ENCODE data around the gene PAX8. TPM values are rescaled to one million over a fixed set of nuclear protein-coding genes. Genes with fewer than 3 reads are reported as not detected.
A peak's percentile ranks its signal among the peaks of the same experiment; 100 is the strongest.

PAX8 gene
- total and polyA plus RNA-seq, 2 donors from 2014 or later: 199 to 607 TPM

DNA sequence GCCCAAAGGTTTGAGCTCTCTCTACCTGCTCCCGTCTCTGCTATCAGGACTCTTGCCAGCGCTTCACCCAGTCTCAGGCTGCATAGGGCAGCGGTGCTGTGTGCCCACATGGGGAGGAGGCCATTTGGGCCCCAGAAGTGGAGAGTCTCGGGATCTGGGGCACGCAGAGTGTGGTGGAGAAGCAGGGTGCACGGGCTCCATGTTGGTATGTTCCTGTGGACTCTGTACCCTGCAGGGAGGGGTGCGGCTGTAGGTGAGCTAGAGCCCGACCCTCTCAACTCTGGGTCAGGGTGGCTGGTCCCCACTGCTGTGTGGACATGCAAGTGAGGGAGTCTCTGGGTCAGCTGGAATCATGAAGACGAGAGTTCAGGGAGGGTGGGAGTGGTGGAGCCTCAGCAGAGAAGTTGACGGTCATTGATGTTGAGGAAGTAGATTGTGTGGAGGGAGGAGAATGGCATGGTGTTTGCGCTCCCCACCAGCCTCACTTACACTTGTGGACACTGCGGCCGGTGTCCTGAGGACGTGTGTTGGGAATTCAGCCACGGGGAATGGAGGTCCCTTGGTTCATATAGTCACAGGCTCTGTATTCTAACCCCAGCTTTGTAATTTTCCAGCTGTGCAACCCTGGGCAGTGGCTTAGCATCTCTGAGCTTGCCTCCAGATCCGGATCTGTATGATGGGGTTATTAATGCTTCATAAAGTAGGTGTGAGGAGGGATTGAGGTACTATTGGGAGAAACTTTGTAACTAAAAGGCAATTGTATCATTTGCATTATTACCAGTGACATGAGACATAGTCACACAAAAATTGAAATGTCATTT, 105.8 kb downstream of the PAX8 start:
- peak in 1 of 5 donors; percentile 57 for DNase-seq
- no peaks in the 10 kb centered on the region for H3K9me3 ChIP-seq (ENCODE audit: control insufficient read depth in 2 of 3, insufficient read depth in 1 of 3, low read length in 3 of 3)
- intact Hi-C loops (cut with DNase I): no loop called here
- FAIRE-seq: no peak
- no peaks in the 10 kb centered on the region for H3K27me3 ChIP-seq (ENCODE audit: control insufficient read depth, insufficient read depth, low read length)
- H3K27ac ChIP-seq (ENCODE audit: low read depth in 2 of 2, low read length in 2 of 2): no peak overlapping the region
- H3K4me1 ChIP-seq (ENCODE audit: control insufficient read depth in 2 of 3, insufficient read depth in 2 of 3, low read depth in 1 of 3, low read length in 3 of 3): no peaks in the 10 kb centered on the region
- TF ChIP-seq, protein P1, sequence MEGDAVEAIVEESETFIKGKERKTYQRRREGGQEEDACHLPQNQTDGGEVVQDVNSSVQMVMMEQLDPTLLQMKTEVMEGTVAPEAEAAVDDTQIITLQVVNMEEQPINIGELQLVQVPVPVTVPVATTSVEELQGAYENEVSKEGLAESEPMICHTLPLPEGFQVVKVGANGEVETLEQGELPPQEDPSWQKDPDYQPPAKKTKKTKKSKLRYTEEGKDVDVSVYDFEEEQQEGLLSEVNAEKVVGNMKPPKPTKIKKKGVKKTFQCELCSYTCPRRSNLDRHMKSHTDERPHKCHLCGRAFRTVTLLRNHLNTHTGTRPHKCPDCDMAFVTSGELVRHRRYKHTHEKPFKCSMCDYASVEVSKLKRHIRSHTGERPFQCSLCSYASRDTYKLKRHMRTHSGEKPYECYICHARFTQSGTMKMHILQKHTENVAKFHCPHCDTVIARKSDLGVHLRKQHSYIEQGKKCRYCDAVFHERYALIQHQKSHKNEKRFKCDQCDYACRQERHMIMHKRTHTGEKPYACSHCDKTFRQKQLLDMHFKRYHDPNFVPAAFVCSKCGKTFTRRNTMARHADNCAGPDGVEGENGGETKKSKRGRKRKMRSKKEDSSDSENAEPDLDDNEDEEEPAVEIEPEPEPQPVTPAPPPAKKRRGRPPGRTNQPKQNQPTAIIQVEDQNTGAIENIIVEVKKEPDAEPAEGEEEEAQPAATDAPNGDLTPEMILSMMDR (IDR thresholded peaks at IDR 0.05; ENCODE audit: borderline replicate concordance, extremely low read depth, insufficient read depth): no peak
- H3K4me3 ChIP-seq (ENCODE audit: low read length in 3 of 3): no peak overlapping the region
- no peaks in the 10 kb centered on the region for H3K36me3 ChIP-seq (ENCODE audit: control insufficient read depth in 2 of 3, insufficient read depth in 3 of 3, low read length in 3 of 3)
- no peak overlapping the region for H3K9ac ChIP-seq (ENCODE audit: low read length in 3 of 3)

DNA sequence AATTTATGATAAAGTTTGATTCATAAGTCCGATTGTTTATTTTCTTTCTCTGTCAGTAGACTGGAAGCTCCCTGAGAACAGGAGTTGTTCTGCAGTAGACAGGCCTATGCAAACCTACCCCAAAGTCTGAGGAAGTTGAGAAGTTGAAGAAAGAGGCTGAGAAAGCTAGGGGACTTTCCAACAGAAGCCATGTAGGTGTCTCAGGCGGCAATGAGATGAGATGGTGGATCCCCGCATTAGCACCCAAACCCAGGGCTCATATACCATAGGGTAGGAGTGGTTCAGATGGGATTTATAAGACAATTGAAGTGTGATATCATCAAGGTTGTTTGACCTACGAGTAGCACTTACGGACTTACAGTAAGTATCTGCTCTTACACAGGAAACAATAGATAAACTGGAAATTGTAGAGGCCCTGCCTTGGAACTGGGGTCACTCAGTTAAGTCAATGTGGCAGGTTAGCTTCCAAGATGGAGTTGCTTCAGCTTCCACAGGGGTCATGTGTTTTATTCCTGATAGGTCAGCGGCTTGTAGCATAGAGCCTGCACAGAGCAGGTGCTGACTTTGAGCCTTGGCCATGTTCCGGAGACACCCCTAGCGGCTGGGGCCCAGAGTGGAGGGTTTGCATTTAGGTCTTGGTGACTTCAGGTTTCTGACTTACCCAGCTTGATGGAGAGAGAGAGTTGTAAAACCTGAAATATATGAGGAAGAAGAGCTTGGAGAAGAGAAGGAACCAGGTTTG, 107.2 kb downstream of the PAX8 start:
- DNase-seq (no peak), FAIRE-seq (no peak)
- Histone ChIP-seq H3K4me3 (ENCODE audit: low read length in 3 of 3) (no peak overlapping the region), H3K27ac (ENCODE audit: low read depth in 2 of 2, low read length in 2 of 2) (no peak overlapping the region), H3K9ac (ENCODE audit: low read length in 3 of 3) (no peak overlapping the region), H3K9me3 (ENCODE audit: control insufficient read depth in 2 of 3, insufficient read depth in 1 of 3, low read length in 3 of 3) (no peaks in the 10 kb centered on the region), H3K4me1 (ENCODE audit: control insufficient read depth in 2 of 3, insufficient read depth in 2 of 3, low read depth in 1 of 3, low read length in 3 of 3) (peaks cover 0 to 5% (median 4%) of the 10 kb centered on the region in 3 donors), H3K27me3 (ENCODE audit: control insufficient read depth, insufficient read depth, low read length) (no peaks in the 10 kb centered on the region), H3K36me3 (ENCODE audit: control insufficient read depth in 2 of 3, insufficient read depth in 3 of 3, low read length in 3 of 3) (no peaks in the 10 kb centered on the region)
- TF ChIP-seq, protein P1 (IDR thresholded peaks at IDR 0.05; ENCODE audit: borderline replicate concordance, extremely low read depth, insufficient read depth): no peak
- intact Hi-C loops (cut with DNase I): no loop called here

DNA sequence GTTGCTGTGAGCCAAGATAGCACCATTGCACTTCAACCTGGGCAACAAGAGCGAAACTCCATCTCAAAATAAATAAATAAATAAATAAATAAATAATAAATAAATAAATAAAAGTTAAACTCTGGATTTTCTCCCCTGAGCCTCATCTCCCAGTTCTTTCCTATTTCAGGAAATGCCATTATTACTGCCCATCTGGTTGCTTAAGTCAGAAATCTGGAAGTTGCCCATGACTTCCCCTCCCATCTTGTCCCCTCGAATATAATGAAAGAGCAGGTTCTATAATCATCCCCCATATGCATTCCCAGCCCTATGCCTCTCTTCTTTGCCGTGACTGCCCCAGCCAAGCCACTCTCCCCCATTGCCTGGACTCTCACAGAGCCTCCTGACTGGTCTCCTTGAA, 109.1 kb downstream of the PAX8 start:
- no peak for DNase-seq
- H3K36me3 ChIP-seq (ENCODE audit: control insufficient read depth in 2 of 3, insufficient read depth in 3 of 3, low read length in 3 of 3): no peaks in the 10 kb centered on the region
- intact Hi-C loops (cut with DNase I): no loop called here
- H3K27ac ChIP-seq (ENCODE audit: low read depth in 2 of 2, low read length in 2 of 2): no peak overlapping the region
- H3K9me3 ChIP-seq (ENCODE audit: control insufficient read depth in 2 of 3, insufficient read depth in 1 of 3, low read length in 3 of 3): no peaks in the 10 kb centered on the region
- no peak overlapping the region for H3K4me3 ChIP-seq (ENCODE audit: low read length in 3 of 3)
- TF ChIP-seq, protein P1 (IDR thresholded peaks at IDR 0.05; ENCODE audit: borderline replicate concordance, extremely low read depth, insufficient read depth): no peak
- H3K27me3 ChIP-seq (ENCODE audit: control insufficient read depth, insufficient read depth, low read length): no peaks in the 10 kb centered on the region
- H3K4me1 ChIP-seq (ENCODE audit: control insufficient read depth in 2 of 3, insufficient read depth in 2 of 3, low read depth in 1 of 3, low read length in 3 of 3): peaks cover 0 to 5% (median 4%) of the 10 kb centered on the region in 3 donors
- H3K9ac ChIP-seq (ENCODE audit: low read length in 3 of 3): no peak overlapping the region
- no peak for FAIRE-seq

Measured in kidney (tissue), 14 donors.